Cardiac fibroblast (primary cell): ENCODE measurements around the gene TTLL5.

Experiments
- DNase-seq, 2 donors: peaks; one replicate each; pipeline versions ENCODE4 v3.0.0 to v3.0.0-alpha.2; 2010; ENCODE audit warnings: low read depth in 2 of 2
- H3K4me3 ChIP-seq, 2 donors: replicated peaks in 1 of 2; 1 replicate in 1 of 2; 2 replicates in 1 of 2; pipeline ENCODE4 v1.5.1; 2011; ENCODE audit warnings: low read depth in 2 of 2, low read length in 2 of 2, mild to moderate bottlenecking in 2 of 2, moderate library complexity in 1 of 2
- CTCF ChIP-seq: IDR thresholded peaks from one replicate; pipeline ENCODE4 v1.5.1; 2011; ENCODE audit warnings: low read depth, mild to moderate bottlenecking, low read length, inconsistent platforms

Gene TTLL5

GRCh38 chr14:75927564-75928087, 266.6 kb downstream of the TTLL5 start:
- DNase-seq = no peak
- TF ChIP-seq CTCF = no peak

GRCh38 chr14:75928690-75929181, 267.7 kb downstream of the TTLL5 start:
- no peak for TF ChIP-seq CTCF
- peak in 1 of 2 donors; percentile 48 for DNase-seq
- H3K4me3 ChIP-seq = peak overlapping the region in 1 of 2 donors; percentile 7

More at GRCh38 chr14:75927564-75928087, 266.6 kb downstream of the TTLL5 start:
- no peak overlapping the region for H3K4me3 ChIP-seq

GRCh38 chr14:75933712-75934296, 272.8 kb downstream of the TTLL5 start:
- no peak overlapping the region for H3K4me3 ChIP-seq
- TF ChIP-seq CTCF = no peak
- no peak for DNase-seq

- no peak for TF ChIP-seq CTCF
- DNase-seq = no peak
- H3K4me3 ChIP-seq = no peak overlapping the region
Observed at GRCh38 chr14:75934998-75935628, 274.1 kb downstream of the TTLL5 start.

- no peak overlapping the region for H3K4me3 ChIP-seq
- no peak for DNase-seq
- no peak for TF ChIP-seq CTCF
Observed at GRCh38 chr14:75939200-75939599, 278.2 kb downstream of the TTLL5 start.

GRCh38 chr14:75941030-75941429, 280.0 kb downstream of the TTLL5 start:
- H3K4me3 ChIP-seq = no peak overlapping the region
- no peak for TF ChIP-seq CTCF
- DNase-seq = peak; percentile 11 to 47
